Measurements from ENCODE around the gene ABCA10.

- TF ChIP-seq CTCF (IDR thresholded peaks at IDR 0.05 in 4 of 5, conservative IDR thresholded peaks at IDR 0.05 in 1 of 5) (no peak), POLR2A (IDR thresholded peaks at IDR 0.05) (no peak)
Measured at GRCh38 chr17:69134112-69134511, 94.5 kb downstream of the ABCA10 start.
